Erythroblast (primary cell): ENCODE measurements around the gene WRAP73.

Experiments
- GATA1 ChIP-seq: IDR thresholded peaks from 2 replicates; pipeline ENCODE4 v1.6.1; 2011; ENCODE audit warnings: low read depth, mild to moderate bottlenecking, control low read depth, low read length, moderate library complexity
- POLR2A ChIP-seq: IDR thresholded peaks from 2 replicates; pipeline ENCODE4 v1.6.1; 2011; ENCODE audit warnings: mild to moderate bottlenecking, low read length

DNA sequence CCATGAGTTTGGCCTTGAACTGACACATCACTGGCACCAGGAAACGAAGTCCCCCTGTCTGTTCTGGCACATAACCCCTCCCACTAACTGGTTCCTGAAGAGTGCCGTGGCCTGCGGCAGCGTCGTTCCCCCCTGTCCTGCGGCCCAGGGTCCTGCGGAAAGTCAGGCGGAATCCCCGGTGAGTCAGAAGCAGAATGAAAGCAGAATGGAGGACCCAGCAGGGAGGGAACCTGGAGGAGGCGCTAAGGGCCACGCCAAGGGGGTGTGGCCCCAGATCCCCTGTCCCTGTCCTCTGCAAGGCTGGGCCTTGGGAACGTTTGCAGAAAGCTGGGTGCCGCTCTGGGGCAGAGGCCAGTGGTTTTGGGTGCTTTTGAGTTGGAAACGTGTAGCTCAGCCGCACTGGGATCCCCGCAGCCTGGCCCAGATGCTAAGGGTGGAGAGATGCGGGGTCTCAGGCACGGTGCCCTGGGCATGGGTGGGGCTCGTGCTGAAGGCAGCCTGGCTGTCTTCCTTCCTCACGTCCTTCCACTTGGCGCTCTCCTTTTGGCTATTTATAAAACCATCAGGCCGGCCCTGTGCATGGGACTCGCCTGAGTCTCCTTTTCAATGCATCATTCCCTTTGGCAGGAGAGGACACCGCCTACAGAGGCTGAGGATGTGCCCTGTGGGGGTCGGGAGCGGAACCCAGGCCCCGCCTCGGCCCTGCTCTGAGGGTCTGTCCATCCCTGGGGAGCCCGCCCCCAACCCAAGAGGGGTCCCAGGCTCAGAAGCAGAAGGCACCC is 38.6 kb upstream of the WRAP73 start:
- TF ChIP-seq POLR2A (no peak), GATA1 (no peak)
